Stimulated activated CD8-positive, alpha-beta memory T cell treated with anti-CD3 and anti-CD28 coated beads, Interleukin-2, amount 100 ng/mL, for 48 hours (primary cell): ENCODE results near the gene ZSCAN21.

ENCODE experiments used
- DNase-seq, 2 donors: peaks; one replicate each; pipeline ENCODE4 v3.0.0-alpha.2; 2020; ENCODE audit warnings: low read depth in 2 of 2

ZSCAN21 gene

GRCh38 chr7:100027197-100027596 is 22.4 kb upstream of the ZSCAN21 start:
- no peak for DNase-seq

GRCh38 chr7:100029596-100029995 is 20.0 kb upstream of the ZSCAN21 start:
- no peak for DNase-seq

- DNase-seq = no peak
Measured at GRCh38 chr7:100033526-100033925, 16.0 kb upstream of the ZSCAN21 start.

DNA sequence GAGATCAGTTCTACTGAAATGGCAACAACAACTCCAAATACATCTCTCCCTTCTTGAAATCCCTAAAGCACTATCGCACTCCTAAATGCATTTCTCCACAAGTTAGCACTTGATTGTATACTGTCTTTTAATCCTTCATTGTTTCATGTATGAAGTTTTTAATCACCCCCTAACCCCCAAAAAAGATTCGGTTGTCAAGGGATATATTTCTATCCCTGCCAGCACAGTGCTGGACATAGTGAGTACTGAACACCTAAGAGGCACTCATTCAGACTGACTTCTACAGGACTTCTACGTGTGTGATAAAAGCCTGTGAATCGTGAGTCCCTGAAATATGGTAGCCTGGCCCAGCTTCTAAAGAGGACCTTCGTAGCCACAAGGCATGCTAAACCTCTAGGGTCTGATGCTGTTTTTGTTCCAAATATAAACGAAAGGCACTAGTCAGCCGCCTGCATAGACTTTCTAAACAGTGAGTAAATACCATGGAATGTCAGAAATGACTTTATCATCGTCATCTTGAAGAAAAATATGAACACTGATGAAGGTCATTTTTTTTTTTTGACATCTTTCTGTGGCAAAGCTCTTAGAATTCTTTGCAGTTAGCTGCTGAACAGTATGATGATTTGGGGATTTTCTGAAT is 14.6 kb upstream of the ZSCAN21 start:
- no peak for DNase-seq

DNA sequence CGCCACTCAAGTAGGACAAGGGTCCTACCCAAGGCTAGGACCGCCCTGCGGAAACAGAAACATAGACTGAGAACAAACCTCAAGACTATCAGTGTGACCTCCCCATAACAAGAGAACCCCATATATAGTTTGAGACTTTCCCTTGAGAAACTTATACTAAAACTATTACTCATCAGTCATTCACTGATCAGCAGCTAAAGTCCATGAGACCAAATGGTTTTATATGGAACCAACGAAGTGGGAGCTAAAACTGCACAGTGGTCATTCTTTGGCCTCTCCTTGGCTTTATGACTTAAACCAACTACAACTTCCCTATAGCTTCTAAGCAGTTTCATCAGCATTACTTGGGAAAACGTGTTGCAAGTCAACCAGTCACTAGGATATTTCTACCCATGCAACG is 13.7 kb upstream of the ZSCAN21 start:
- no peak for DNase-seq

DNA sequence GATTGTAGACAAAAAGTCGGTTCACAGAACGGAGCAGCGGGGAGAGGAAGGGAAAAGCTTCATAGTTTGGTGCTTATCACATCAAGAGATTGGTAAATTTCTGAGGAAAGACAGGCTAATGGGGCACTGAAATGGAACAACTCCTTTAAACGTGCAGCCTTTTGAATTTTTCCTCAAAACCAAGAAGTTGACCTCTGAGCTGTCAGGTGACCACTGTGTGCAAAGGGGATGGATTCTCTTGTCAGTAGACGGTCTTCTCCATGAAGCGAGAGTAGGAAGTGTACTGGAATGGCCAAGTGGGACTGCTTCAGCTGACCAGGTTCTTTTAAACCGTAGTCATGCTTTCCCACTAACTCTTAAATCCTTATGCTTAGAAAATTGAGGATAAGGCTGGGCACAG is 11.2 kb upstream of the ZSCAN21 start:
- DNase-seq = no peak

- no peak for DNase-seq
Measured at GRCh38 chr7:100040575-100040974, 9.0 kb upstream of the ZSCAN21 start.

GRCh38 chr7:100044718-100045117 is 4.9 kb upstream of the ZSCAN21 start:
- DNase-seq = no peak

GRCh38 chr7:100048680-100049079 is 894 bp upstream of the ZSCAN21 start:
- DNase-seq = no peak

DNA sequence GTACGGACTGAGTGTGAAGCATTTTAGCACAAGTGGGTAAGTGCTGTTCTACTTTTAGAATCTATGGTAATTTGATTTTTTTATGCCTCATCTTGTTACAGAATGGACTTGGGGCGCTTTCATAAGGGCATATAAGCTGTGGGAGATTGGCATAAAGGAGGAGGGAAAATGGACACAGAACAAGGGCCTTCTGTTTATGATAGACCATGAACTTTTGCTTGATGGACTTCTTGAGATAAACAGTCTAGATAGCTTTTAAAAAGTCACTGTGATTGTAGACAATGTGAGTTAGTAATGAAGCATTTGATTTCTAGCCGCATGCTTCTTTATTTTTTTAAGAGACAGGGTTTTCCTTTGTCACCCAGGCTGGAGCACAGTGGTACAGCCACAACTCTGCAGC is 2.0 kb downstream of the ZSCAN21 start:
- no peak for DNase-seq

GRCh38 chr7:100053215-100053614 is 3.6 kb downstream of the ZSCAN21 start:
- no peak for DNase-seq

- DNase-seq = no peak
Measured at GRCh38 chr7:100057006-100057405, 7.4 kb downstream of the ZSCAN21 start.

- no peak for DNase-seq
Measured at GRCh38 chr7:100059251-100059739, 9.7 kb downstream of the ZSCAN21 start.

- DNase-seq = no peak
Measured at GRCh38 chr7:100061518-100062193, 12.1 kb downstream of the ZSCAN21 start.

DNA sequence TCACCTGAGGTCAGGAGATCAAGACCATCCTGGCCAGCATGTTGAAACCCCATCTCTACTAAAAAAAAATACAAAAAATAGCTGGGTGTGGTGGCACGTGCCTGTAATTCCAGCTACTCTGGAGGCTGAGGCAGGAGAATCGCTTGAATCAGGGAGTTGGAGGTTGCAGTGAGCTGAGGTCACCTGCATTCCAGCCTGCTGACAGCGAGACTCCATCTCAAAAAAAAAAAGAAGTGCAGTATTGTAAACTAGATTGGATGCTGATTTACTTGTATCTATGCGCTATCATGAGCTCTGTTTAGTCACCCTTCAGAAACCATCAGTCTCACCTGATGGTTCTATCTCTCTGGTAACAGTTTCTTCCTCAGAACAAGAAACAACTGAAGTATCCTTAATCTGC is 13.8 kb downstream of the ZSCAN21 start:
- no peak for DNase-seq

GRCh38 chr7:100064162-100064561 is 14.6 kb downstream of the ZSCAN21 start:
- DNase-seq = no peak

DNA sequence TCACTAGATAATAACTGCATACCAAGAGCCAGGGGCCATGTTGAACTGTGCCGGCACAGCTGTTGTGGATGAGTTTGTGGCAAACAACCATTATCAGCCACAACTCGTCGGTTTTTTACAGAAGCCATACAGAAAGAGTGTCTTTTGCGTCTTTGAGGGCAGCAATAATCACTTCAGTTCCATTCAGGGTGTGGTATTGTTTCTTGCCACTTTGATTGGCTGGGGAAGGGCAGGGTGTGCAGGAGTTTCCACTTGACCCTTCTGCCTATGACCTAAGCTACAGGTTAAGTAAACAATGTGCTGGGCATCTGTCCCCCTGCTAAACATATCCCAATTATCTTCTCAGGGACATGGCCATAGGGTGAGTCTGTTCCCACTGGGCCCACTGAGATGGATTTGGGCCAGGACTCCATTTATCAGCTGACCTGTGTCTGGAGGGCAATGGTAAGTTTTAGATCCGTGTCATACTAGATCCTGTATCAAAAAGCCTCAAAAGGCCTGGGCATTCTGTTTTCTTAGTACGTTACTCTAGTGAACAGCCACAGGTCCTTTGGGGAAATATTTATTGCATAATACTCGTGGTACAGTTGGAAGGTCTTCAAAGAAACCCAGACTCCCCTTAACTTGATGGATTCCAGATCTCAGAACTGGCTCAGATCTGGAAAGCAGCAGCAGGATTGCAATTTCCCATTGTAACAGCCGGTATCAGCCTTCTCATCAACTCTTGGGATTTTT is 16.0 kb downstream of the ZSCAN21 start:
- no peak for DNase-seq

DNA sequence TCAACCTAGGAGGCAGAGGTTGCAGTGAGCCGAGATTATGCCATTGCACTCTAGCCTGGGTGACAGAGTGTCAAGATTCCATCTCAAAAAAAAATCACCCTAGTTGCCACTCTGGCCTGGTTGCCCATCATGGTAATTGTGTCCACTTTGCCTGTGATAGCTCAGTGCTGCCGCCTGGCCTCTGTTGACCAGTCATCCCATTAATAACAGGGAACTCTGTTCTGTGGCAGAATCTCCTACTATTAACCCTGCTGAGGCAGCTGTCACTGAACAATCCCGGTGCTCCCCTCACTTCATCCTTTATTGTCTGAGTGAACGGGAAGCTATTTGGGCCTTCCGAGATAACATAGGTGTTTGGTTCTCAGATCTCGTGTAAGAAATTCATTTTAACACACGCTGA is 17.4 kb downstream of the ZSCAN21 start:
- DNase-seq = no peak

DNA sequence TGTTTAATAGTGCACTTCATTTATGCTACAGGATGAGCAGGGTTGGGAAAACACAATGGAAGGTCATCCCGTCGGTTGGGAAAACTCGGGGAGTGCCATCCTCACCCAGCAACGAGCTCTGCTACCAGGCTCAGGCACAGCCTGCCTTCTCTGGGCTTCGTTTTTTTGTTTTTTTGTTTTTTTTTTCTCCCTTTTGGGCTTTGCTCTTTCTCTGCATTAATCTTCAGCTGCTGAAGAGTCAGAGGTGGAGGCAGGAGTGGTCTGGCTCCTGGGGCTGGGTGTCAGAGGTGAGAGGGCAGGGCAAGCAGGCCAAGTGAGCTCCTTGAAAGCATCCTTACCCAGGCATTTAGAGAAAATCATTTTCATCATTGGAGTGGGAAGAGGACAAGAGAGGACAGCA is 20.4 kb downstream of the ZSCAN21 start:
- no peak for DNase-seq

- DNase-seq = no peak
Measured at GRCh38 chr7:100071018-100071723, 21.6 kb downstream of the ZSCAN21 start.

- DNase-seq = no peak
Measured at GRCh38 chr7:100072462-100072861, 22.9 kb downstream of the ZSCAN21 start.

DNA sequence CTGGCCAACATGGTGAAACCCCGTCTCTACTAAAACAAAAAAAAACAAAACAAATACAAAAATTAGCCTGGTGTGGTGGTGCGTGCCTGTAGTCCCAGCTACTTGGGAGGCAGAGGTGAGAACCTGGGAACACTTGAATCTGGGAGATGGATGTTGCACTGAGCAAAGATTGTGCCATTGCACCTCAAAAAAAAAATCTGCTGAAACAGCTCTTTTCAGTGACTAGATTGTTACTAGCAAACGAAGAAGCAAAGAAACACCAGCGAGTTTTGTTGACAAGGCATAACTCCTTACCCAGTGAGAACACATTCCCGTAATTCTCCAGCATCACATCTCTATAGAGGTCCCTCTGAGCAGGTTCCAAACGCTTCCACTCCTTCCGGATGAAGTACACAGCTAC is 25.3 kb downstream of the ZSCAN21 start:
- DNase-seq = no peak
